Measurements from ENCODE around the gene CHCHD3. TPM values are rescaled to one million over a fixed set of nuclear protein-coding genes. Genes with fewer than 3 reads are reported as not detected.

Gene CHCHD3
- total and polyA plus RNA-seq, 4 donors: 25.5 to 37.8 (median 31.8) TPM

DNA sequence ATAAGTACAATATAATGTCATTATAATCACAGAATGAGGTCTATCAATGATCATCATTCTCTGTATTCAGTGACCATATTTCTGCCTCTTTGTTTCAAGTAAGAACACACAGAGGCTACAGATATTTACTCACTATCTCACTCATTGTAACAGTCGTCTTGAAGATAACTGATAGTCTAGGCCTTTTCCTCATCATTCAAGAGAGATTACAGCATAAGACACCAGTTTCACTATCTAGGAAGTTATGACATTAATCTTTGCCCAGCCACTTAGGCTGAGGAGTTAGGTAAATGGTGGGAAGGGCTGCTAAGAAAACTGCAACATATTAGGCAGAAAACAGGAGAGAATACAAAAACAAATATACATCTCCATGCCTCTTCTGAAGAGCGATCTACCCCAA, 125.3 kb downstream of the CHCHD3 start:
- Histone ChIP-seq H3K36me3 (ENCODE audit: control insufficient read depth in 4 of 4, insufficient read depth in 3 of 4, low read depth in 1 of 4, low read length in 3 of 4) (no peaks in the 10 kb centered on the region), H3K4me3 (ENCODE audit: low read depth in 1 of 3, low read length in 3 of 3) (no peak overlapping the region), H3K27ac (ENCODE audit: low read depth in 1 of 2, low read length in 2 of 2) (no peak overlapping the region), H3K9ac (ENCODE audit: low read depth in 1 of 2, low read length in 2 of 2) (no peak overlapping the region), H3K27me3 (ENCODE audit: control insufficient read depth in 4 of 4, insufficient read depth in 4 of 4, low read length in 3 of 4) (no peaks in the 10 kb centered on the region), H3K4me1 (ENCODE audit: control insufficient read depth in 4 of 4, insufficient read depth in 4 of 4, low read length in 3 of 4) (no peaks in the 10 kb centered on the region), H3K9me3 (ENCODE audit: control insufficient read depth in 4 of 4, low read length in 3 of 4) (no peaks in the 10 kb centered on the region)
- DNase-seq (ENCODE audit: low spot score): no peak
- TF ChIP-seq FOXA2 (IDR thresholded peaks at IDR 0.05) (no peak), GABPA (IDR thresholded peaks at IDR 0.05 in 1 of 2, conservative IDR thresholded peaks at IDR 0.05 in 1 of 2) (no peak), FOXA1 (IDR thresholded peaks at IDR 0.05) (no peak), TAF1 (conservative IDR thresholded peaks at IDR 0.05) (no peak), RXRA (IDR thresholded peaks at IDR 0.05) (no peak), YY1 (IDR thresholded peaks at IDR 0.05) (no peak), RAD21 (IDR thresholded peaks at IDR 0.05) (no peak), NR2F2 (IDR thresholded peaks at IDR 0.05) (no peak)
- TF ChIP-seq, protein P1, sequence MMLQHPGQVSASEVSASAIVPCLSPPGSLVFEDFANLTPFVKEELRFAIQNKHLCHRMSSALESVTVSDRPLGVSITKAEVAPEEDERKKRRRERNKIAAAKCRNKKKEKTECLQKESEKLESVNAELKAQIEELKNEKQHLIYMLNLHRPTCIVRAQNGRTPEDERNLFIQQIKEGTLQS (IDR thresholded peaks at IDR 0.05): no peak
- TF ChIP-seq, protein P2, sequence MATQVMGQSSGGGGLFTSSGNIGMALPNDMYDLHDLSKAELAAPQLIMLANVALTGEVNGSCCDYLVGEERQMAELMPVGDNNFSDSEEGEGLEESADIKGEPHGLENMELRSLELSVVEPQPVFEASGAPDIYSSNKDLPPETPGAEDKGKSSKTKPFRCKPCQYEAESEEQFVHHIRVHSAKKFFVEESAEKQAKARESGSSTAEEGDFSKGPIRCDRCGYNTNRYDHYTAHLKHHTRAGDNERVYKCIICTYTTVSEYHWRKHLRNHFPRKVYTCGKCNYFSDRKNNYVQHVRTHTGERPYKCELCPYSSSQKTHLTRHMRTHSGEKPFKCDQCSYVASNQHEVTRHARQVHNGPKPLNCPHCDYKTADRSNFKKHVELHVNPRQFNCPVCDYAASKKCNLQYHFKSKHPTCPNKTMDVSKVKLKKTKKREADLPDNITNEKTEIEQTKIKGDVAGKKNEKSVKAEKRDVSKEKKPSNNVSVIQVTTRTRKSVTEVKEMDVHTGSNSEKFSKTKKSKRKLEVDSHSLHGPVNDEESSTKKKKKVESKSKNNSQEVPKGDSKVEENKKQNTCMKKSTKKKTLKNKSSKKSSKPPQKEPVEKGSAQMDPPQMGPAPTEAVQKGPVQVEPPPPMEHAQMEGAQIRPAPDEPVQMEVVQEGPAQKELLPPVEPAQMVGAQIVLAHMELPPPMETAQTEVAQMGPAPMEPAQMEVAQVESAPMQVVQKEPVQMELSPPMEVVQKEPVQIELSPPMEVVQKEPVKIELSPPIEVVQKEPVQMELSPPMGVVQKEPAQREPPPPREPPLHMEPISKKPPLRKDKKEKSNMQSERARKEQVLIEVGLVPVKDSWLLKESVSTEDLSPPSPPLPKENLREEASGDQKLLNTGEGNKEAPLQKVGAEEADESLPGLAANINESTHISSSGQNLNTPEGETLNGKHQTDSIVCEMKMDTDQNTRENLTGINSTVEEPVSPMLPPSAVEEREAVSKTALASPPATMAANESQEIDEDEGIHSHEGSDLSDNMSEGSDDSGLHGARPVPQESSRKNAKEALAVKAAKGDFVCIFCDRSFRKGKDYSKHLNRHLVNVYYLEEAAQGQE (IDR thresholded peaks at IDR 0.05): no peak
- WGBS: 92% methylated on average over 2 of the region's 2 CpGs

DNA sequence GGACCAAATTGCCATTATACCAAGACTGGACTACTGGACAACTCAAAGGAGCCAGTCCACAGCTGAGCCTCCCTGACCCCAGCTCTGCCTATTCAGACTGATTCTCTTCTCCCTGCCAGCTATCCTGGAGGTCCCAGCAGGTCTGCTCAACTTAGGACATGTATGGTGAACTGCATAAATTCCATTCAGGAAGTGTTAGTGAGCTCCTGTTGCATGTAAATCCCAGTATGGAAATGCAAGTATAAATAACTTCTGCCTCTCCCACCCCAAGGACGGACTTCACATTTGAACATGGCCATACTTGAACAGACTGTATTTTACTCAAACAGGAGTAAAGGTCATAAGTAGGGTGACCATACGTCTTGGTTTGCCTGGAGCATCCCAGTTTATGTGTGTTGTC, 128.4 kb downstream of the CHCHD3 start:
- no peak overlapping the region for H3K9ac ChIP-seq (ENCODE audit: low read depth in 1 of 2, low read length in 2 of 2)
- H3K4me1 ChIP-seq (ENCODE audit: control insufficient read depth in 4 of 4, insufficient read depth in 4 of 4, low read length in 3 of 4): no peaks in the 10 kb centered on the region
- TF ChIP-seq, protein P2 (IDR thresholded peaks at IDR 0.05): no peak
- TF ChIP-seq EGR1 (IDR thresholded peaks at IDR 0.05; ENCODE audit: low read depth in 2 of 2): no peak
- TF ChIP-seq, protein P3, sequence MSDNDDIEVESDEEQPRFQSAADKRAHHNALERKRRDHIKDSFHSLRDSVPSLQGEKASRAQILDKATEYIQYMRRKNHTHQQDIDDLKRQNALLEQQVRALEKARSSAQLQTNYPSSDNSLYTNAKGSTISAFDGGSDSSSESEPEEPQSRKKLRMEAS (IDR thresholded peaks at IDR 0.05): no peak
- TF ChIP-seq FOXA1 (IDR thresholded peaks at IDR 0.05): no peak
- TF ChIP-seq NR2F2 (IDR thresholded peaks at IDR 0.05): no peak
- no peak for TF ChIP-seq RXRA (IDR thresholded peaks at IDR 0.05)
- no peak for TF ChIP-seq YY1 (IDR thresholded peaks at IDR 0.05)
- no peak for TF ChIP-seq GABPA (IDR thresholded peaks at IDR 0.05 in 1 of 2, conservative IDR thresholded peaks at IDR 0.05 in 1 of 2)
- no peak for TF ChIP-seq RAD21 (IDR thresholded peaks at IDR 0.05)
- TF ChIP-seq, protein P1 (IDR thresholded peaks at IDR 0.05): no peak
- no peak for TF ChIP-seq JUND (IDR thresholded peaks at IDR 0.05)
- TF ChIP-seq HNF4A (conservative IDR thresholded peaks at IDR 0.05): no peak
- TF ChIP-seq, protein P4, sequence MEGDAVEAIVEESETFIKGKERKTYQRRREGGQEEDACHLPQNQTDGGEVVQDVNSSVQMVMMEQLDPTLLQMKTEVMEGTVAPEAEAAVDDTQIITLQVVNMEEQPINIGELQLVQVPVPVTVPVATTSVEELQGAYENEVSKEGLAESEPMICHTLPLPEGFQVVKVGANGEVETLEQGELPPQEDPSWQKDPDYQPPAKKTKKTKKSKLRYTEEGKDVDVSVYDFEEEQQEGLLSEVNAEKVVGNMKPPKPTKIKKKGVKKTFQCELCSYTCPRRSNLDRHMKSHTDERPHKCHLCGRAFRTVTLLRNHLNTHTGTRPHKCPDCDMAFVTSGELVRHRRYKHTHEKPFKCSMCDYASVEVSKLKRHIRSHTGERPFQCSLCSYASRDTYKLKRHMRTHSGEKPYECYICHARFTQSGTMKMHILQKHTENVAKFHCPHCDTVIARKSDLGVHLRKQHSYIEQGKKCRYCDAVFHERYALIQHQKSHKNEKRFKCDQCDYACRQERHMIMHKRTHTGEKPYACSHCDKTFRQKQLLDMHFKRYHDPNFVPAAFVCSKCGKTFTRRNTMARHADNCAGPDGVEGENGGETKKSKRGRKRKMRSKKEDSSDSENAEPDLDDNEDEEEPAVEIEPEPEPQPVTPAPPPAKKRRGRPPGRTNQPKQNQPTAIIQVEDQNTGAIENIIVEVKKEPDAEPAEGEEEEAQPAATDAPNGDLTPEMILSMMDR (IDR thresholded peaks at IDR 0.05; ENCODE audit: low read depth, low read length, missing input control): no peak
- TF ChIP-seq FOXA2 (IDR thresholded peaks at IDR 0.05): no peak
- no peak for TF ChIP-seq SP1 (IDR thresholded peaks at IDR 0.05)
- TF ChIP-seq TAF1 (conservative IDR thresholded peaks at IDR 0.05): no peak
- no peak for TF ChIP-seq HNF4G (IDR thresholded peaks at IDR 0.05)
- TF ChIP-seq, protein P5, sequence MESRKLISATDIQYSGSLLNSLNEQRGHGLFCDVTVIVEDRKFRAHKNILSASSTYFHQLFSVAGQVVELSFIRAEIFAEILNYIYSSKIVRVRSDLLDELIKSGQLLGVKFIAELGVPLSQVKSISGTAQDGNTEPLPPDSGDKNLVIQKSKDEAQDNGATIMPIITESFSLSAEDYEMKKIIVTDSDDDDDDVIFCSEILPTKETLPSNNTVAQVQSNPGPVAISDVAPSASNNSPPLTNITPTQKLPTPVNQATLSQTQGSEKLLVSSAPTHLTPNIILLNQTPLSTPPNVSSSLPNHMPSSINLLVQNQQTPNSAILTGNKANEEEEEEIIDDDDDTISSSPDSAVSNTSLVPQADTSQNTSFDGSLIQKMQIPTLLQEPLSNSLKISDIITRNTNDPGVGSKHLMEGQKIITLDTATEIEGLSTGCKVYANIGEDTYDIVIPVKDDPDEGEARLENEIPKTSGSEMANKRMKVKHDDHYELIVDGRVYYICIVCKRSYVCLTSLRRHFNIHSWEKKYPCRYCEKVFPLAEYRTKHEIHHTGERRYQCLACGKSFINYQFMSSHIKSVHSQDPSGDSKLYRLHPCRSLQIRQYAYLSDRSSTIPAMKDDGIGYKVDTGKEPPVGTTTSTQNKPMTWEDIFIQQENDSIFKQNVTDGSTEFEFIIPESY (IDR thresholded peaks at IDR 0.05): no peak
- no peak overlapping the region for H3K4me3 ChIP-seq (ENCODE audit: low read depth in 1 of 3, low read length in 3 of 3)
- DNase-seq (ENCODE audit: low spot score): no peak
- H3K27me3 ChIP-seq (ENCODE audit: control insufficient read depth in 4 of 4, insufficient read depth in 4 of 4, low read length in 3 of 4): no peaks in the 10 kb centered on the region
- no peaks in the 10 kb centered on the region for H3K9me3 ChIP-seq (ENCODE audit: control insufficient read depth in 4 of 4, low read length in 3 of 4)
- 92% methylated on average over 2 of the region's 2 CpGs for WGBS
- no peak overlapping the region for H3K27ac ChIP-seq (ENCODE audit: low read depth in 1 of 2, low read length in 2 of 2)
- H3K36me3 ChIP-seq (ENCODE audit: control insufficient read depth in 4 of 4, insufficient read depth in 3 of 4, low read depth in 1 of 4, low read length in 3 of 4): peaks cover 0 to 2% (median 0%) of the 10 kb centered on the region in 4 donors

Data from liver (tissue), 9 donors.